Fibroblast of the aortic adventitia (primary cell): ENCODE data around the gene HEMK1. TPM values are rescaled to one million over a fixed set of nuclear protein-coding genes. Genes with fewer than 3 reads are reported as not detected.

ENCODE experiments used
- DNase-seq: peaks from one replicate; pipeline ENCODE4 v3.0.0-alpha.2; 2010; ENCODE audit warnings: low read depth
- H3K4me3 ChIP-seq: 2 replicates; pipeline ENCODE4 v1.5.1; 2011; ENCODE audit warnings: low read depth, mild to moderate bottlenecking, control low read depth, low read length, moderate library complexity
- total RNA-seq: library from RNA; depleted of rRNA; stranded (reverse); fragments of >200 nt; gene quantifications from 2 replicates; pipeline ENCODE4 v1.2.3, GENCODE V29; 2012; ENCODE audit warnings: low replicate concordance
- TF ChIP-seq, protein P1 (sequence below): IDR thresholded peaks from 2 replicates; pipeline ENCODE4 v1.5.1; 2011; ENCODE audit warnings: mild to moderate bottlenecking, low read length, control low read depth, inconsistent platforms; ENCODE audit not compliant: insufficient read depth

Gene HEMK1
- total RNA-seq, 1 donor: 14.4 TPM

DNA sequence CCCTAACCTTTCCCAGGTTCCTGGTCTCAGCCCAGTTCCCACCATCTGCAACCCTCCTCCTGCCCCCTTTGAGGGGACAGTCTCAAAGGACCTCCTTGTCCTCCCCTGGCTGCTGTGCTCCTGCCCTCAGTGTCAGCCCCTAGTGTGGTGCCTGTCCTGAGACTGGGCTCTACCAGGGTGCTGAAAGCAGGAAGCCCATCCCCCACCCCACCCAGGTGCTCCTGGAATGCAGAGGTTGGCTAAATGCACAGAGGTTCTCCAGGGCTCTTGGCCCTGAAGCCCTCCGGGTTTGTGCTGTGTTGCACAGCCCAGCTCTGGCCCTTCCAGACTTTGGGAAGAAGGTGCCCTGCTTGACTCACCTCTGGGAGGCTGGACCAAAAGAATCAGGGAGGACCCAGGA is 23.5 kb upstream of the HEMK1 start:
- DNase-seq: no peak
- TF ChIP-seq, protein P1, sequence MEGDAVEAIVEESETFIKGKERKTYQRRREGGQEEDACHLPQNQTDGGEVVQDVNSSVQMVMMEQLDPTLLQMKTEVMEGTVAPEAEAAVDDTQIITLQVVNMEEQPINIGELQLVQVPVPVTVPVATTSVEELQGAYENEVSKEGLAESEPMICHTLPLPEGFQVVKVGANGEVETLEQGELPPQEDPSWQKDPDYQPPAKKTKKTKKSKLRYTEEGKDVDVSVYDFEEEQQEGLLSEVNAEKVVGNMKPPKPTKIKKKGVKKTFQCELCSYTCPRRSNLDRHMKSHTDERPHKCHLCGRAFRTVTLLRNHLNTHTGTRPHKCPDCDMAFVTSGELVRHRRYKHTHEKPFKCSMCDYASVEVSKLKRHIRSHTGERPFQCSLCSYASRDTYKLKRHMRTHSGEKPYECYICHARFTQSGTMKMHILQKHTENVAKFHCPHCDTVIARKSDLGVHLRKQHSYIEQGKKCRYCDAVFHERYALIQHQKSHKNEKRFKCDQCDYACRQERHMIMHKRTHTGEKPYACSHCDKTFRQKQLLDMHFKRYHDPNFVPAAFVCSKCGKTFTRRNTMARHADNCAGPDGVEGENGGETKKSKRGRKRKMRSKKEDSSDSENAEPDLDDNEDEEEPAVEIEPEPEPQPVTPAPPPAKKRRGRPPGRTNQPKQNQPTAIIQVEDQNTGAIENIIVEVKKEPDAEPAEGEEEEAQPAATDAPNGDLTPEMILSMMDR: no peak
- H3K4me3 ChIP-seq: no peak overlapping the region

DNA sequence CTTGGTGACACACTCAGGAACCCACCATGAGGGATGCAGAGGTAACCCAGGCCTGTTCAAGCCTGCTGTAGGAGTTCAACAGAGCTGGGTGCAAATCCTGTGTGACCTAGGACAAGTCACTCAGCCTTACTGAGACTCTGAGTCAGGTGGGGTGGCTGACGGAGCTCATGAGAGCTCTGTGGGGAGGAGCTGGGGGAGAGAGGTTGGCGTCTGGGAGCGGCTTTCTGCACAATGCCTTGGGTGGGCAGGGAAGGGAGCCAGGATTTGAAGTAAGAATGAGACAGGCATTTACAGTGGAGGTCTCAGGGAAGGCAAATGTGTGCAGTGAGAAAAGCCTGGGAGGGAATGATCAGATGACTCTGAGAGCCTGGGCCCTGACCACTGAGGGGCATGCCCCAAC is 20.1 kb upstream of the HEMK1 start:
- DNase-seq: no peak
- no peak overlapping the region for H3K4me3 ChIP-seq
- TF ChIP-seq, protein P1: no peak

DNA sequence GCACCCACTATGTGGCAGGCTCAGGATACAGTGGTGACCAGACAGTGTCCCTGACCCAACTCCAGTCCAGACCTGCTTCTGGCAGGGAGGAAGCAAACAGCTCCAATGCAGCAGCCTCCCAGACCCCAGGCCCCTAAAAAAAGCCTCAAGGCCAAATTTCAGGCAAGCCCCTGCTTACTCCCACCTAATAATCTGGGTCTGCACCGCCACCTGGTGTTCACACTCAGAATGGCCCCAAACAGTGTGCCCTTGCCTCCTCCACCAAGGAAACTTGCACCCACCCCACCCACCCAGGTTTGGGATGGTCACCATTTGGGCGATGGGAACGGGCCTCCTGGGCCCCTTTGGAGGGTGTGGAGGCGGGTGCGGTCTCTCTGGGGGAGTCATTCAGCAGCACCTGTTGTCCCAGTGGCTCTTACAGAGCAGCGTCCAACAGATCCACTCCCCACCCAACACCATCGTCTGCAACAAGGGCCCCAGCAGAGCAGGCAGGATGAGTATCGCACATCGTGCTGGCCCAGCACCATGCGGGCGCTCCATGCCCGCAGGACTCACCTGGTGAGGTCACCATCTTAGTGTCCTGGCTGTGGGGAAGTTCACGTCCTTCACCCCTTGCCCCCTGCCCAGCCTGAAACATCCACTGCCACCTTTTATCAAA is 19.1 kb upstream of the HEMK1 start:
- DNase-seq: peak; percentile 46
- H3K4me3 ChIP-seq: no peak overlapping the region
- TF ChIP-seq, protein P1: peak; percentile 80

GRCh38 chr3:50551054-50551659 is 18.2 kb upstream of the HEMK1 start:
- TF ChIP-seq, protein P1: no peak
- no peak for DNase-seq
- H3K4me3 ChIP-seq: no peak overlapping the region

DNA sequence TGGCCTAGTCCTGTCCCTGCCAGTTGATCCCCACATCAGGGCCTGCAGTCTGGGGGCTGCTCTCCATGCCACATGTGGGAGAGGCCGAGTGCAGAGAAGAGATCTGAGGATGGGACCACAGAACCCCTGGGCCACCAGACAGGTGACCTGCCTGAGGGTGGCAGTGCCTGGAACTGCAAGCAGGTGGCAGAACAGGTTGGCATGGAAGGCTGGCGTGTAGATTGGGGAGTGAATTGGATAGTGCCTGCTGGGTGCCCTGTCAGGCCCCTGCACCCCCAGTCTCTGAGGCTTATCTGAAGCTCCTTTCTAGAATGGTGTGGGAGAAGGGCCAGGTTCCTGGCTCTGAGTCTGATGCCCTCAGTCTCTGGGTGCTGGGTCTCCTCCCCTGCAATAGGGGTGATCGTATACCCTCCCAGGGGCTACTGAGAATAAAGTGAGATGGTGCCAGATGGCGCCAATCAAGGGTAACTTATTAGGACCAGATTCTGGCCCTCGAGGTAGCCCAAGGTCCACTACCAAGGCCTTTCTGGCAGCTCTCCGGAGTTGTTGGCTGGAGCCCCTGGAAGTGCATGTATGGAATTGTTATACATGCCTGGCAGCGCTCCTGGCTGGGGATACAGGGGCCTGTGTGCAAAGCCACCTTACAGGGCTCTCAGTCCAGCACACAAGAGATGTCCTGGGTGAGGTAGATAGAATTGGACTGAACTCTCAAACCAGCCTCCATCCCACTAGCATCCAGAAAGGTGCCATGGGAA is 17.5 kb upstream of the HEMK1 start:
- no peak for DNase-seq
- no peak overlapping the region for H3K4me3 ChIP-seq
- TF ChIP-seq, protein P1: no peak

DNA sequence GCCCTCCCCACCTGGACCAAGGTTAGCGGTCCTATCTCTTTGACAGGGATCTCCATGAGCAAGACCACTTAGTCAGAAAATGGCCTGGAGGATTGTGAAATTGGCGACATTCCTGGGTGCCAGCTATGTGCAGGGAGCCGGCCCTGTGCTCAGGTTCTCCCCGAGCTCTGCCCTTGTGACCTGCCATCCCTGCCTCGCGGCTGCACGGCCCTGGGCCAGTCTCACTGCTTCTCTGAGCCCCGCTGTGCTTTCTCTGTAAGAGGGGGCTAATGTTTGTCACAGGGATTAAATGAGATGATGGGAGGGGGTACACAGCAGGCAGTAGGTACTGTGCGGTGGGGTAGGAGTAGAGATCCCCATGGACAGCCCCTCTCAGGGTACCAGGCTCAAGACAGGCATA is 16.7 kb upstream of the HEMK1 start:
- no peak overlapping the region for H3K4me3 ChIP-seq
- no peak for DNase-seq
- TF ChIP-seq, protein P1: no peak
